Transverse colon (tissue), 4 donors: ENCODE data around the gene CNOT4.

Experiments used
- CTCF ChIP-seq, 5 experiments: fragments of 200-600 bp in 3 of 5; fragments of 450-650 bp in 2 of 5; sonication (generic) in 3 of 5; IDR thresholded peaks; 1 replicate in 2 of 5; 2 replicates in 3 of 5; pipeline ENCODE4 v1.5.1; 2016 to 2017; ENCODE audit warnings: antibody characterized with exemption in 5 of 5, inconsistent platforms in 3 of 5, mild to moderate bottlenecking in 2 of 5, moderate library complexity in 1 of 5
- EP300 ChIP-seq: sonication (generic); formaldehyde crosslinking; IDR thresholded peaks from one replicate; pipeline ENCODE4 v1.6.1; 2017; ENCODE audit warnings: antibody characterized with exemption, low read depth
- POLR2A ChIP-seq: fragments of 450-650 bp; IDR thresholded peaks from one replicate; pipeline ENCODE4 v1.6.1; 2016; ENCODE audit warnings: antibody characterized with exemption, mild to moderate bottlenecking, moderate library complexity
- POLR2AphosphoS5 ChIP-seq, 3 donors: sonication (generic); formaldehyde crosslinking; IDR thresholded peaks; one replicate each; pipeline ENCODE4 v1.6.1; 2016; ENCODE audit warnings: antibody characterized with exemption in 3 of 3

- TF ChIP-seq CTCF (IDR thresholded peaks at IDR 0.05) (no peak), POLR2AphosphoS5 (IDR thresholded peaks at IDR 0.05) (no peak), POLR2A (no peak), EP300 (no peak)
Observed at GRCh38 chr7:135353832-135354231, 156.1 kb downstream of the CNOT4 start.
